GM21576 (cell line): ENCODE data around the gene GPR32.
"Not testable (repeated sequence)": the region's sequence is repeated elsewhere in the genome, so short reads cannot be mapped to it uniquely, and the experiment has no call there.

Experiments used
- ATAC-seq: cut with Tn5 transposase; IDR thresholded peaks from one replicate; pipeline ENCODE4 v1.9.1; 2021; ENCODE audit warnings: mild to moderate bottlenecking, moderate library complexity; ENCODE audit not compliant: unreplicated experiment

GPR32 gene

GRCh38 chr19:50779504-50780457 lies 9.5 kb downstream of the GPR32 start:
- ATAC-seq: no peak

- no peak for ATAC-seq
Observed at GRCh38 chr19:50780753-50781435, 10.6 kb downstream of the GPR32 start.

- not testable (repeated sequence) for ATAC-seq
Observed at GRCh38 chr19:50783848-50784152, 13.5 kb downstream of the GPR32 start.

GRCh38 chr19:50784710-50785109 lies 14.4 kb downstream of the GPR32 start:
- no peak for ATAC-seq

- no peak for ATAC-seq
Observed at GRCh38 chr19:50785329-50785728, 15.1 kb downstream of the GPR32 start.

- ATAC-seq: no peak
Observed at GRCh38 chr19:50790396-50790795, 20.1 kb downstream of the GPR32 start, which contains the start of gene ACP4. TSS of gene ACP4 (plus strand) at chr19:50790415. CDS start at chr19:50790415, 0 bp downstream.

GRCh38 chr19:50790922-50791467 lies 20.7 kb downstream of the GPR32 start:
- no peak for ATAC-seq

- ATAC-seq: no peak
Observed at GRCh38 chr19:50791594-50792271, 21.5 kb downstream of the GPR32 start.

GRCh38 chr19:50792272-50793250 lies 22.3 kb downstream of the GPR32 start:
- ATAC-seq: no peak

GRCh38 chr19:50793558-50794065 lies 23.3 kb downstream of the GPR32 start:
- ATAC-seq: no peak

GRCh38 chr19:50794074-50794875 lies 24.0 kb downstream of the GPR32 start:
- no peak for ATAC-seq

GRCh38 chr19:50794876-50795663 lies 24.8 kb downstream of the GPR32 start:
- no peak for ATAC-seq

GRCh38 chr19:50795664-50796073 lies 25.4 kb downstream of the GPR32 start:
- no peak for ATAC-seq

GRCh38 chr19:50796128-50796633 lies 25.9 kb downstream of the GPR32 start:
- no peak for ATAC-seq

GRCh38 chr19:50796634-50797428 lies 26.6 kb downstream of the GPR32 start:
- ATAC-seq: no peak

- ATAC-seq: no peak
Observed at GRCh38 chr19:50797429-50797780, 27.1 kb downstream of the GPR32 start.
